Measurements from ENCODE around the gene SFTPB.
A peak's percentile ranks its signal among the peaks of the same experiment; 100 is the strongest.
"Not testable (repeated sequence)": the region's sequence is repeated elsewhere in the genome, so short reads cannot be mapped to it uniquely, and the experiment has no call there.

SFTPB gene

GRCh38 chr2:85668009-85668856, at the start of gene SFTPB:
Gene SFTPB, minus strand, starts transcription at chr2:85668199. Its CDS starts 16 bp downstream, at chr2:85668183.
- DNase-seq: no peak

- no peak for DNase-seq
Observed at GRCh38 chr2:85717308-85718008, 49.5 kb upstream of the SFTPB start.

- peak; percentile 14 for DNase-seq
Observed at GRCh38 chr2:85716346-85716914, 48.4 kb upstream of the SFTPB start.

- DNase-seq: peak; percentile 56
Observed at GRCh38 chr2:85714841-85715240, 46.8 kb upstream of the SFTPB start.

GRCh38 chr2:85714421-85714820, 46.4 kb upstream of the SFTPB start:
- not testable (repeated sequence) for DNase-seq

- no peak for DNase-seq
Observed at GRCh38 chr2:85713836-85714235, 45.8 kb upstream of the SFTPB start.

GRCh38 chr2:85712849-85713612, 45.0 kb upstream of the SFTPB start:
- no peak for DNase-seq

- DNase-seq: peak; percentile 77
Observed at GRCh38 chr2:85712336-85712735, 44.3 kb upstream of the SFTPB start.

- DNase-seq: no peak
Observed at GRCh38 chr2:85711578-85712060, 43.6 kb upstream of the SFTPB start.

GRCh38 chr2:85710687-85711577, 42.9 kb upstream of the SFTPB start:
- DNase-seq: peak; percentile 34

GRCh38 chr2:85709401-85709811, 41.4 kb upstream of the SFTPB start:
- peak; percentile 64 for DNase-seq

GRCh38 chr2:85708641-85709040, 40.6 kb upstream of the SFTPB start:
- DNase-seq: no peak

GRCh38 chr2:85707304-85707703, 39.3 kb upstream of the SFTPB start:
- DNase-seq: peak; percentile 88

GRCh38 chr2:85706599-85707296, 38.7 kb upstream of the SFTPB start:
- DNase-seq: peak; percentile 90

- DNase-seq: no peak
Observed at GRCh38 chr2:85706063-85706462, 38.1 kb upstream of the SFTPB start.

GRCh38 chr2:85705680-85706039, 37.7 kb upstream of the SFTPB start:
- peak; percentile 85 for DNase-seq

GRCh38 chr2:85704800-85705679, 37.0 kb upstream of the SFTPB start:
- peak; percentile 87 for DNase-seq

GRCh38 chr2:85704038-85704437, 36.0 kb upstream of the SFTPB start:
- DNase-seq: no peak

- no peak for DNase-seq
Observed at GRCh38 chr2:85703329-85703728, 35.3 kb upstream of the SFTPB start.

- DNase-seq: peak; percentile 14
Observed at GRCh38 chr2:85702800-85703199, 34.8 kb upstream of the SFTPB start.
